ENCODE results near the gene AUP1.

DNA sequence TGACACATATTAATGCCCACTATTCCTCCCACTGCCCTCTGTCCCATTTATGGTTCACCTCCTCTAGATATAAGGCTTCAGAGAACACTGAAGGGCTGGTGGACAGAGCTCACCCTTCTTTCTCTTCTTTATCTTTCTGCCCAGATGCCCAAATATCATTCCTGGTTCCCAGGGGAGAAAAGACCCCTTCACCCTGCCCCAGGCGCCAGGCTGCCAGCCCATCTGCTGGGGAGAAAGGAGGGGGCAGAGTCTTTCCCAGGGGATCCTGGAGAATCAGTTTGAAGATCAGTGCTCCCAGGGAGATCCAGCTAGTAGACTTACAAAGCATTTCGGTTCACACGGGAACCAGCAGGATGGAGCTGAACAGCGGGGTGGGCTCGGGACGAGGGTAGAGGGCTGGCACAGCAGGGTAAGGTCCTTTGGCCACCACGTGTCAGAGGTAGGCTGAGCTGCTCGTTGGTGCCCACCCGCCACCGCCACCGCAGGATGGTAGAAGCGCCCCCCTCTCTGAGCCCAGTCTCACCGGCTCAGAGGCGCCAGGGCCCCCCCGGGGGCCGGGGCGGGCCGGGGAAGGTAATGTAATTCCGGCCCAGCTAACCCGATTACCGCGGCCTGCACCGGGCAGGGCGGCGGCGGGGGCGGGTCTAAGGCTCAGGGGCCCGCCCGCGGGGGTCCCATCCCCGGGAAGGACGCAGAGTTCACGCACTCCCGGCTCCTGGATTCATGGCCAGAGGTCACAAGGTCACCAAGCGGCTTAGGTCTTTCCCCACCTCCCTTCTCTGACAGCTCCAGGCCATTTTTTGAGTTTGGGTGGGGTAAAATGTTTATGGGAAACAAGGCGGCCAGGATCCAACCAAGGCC, 16.5 kb downstream of the AUP1 start:
- no peak for TF ChIP-seq EZH2 (IDR thresholded peaks at IDR 0.05; ENCODE audit: low read length, missing control alignments)
- TF ChIP-seq, protein P1, sequence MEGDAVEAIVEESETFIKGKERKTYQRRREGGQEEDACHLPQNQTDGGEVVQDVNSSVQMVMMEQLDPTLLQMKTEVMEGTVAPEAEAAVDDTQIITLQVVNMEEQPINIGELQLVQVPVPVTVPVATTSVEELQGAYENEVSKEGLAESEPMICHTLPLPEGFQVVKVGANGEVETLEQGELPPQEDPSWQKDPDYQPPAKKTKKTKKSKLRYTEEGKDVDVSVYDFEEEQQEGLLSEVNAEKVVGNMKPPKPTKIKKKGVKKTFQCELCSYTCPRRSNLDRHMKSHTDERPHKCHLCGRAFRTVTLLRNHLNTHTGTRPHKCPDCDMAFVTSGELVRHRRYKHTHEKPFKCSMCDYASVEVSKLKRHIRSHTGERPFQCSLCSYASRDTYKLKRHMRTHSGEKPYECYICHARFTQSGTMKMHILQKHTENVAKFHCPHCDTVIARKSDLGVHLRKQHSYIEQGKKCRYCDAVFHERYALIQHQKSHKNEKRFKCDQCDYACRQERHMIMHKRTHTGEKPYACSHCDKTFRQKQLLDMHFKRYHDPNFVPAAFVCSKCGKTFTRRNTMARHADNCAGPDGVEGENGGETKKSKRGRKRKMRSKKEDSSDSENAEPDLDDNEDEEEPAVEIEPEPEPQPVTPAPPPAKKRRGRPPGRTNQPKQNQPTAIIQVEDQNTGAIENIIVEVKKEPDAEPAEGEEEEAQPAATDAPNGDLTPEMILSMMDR (conservative IDR thresholded peaks at IDR 0.05 in 1 of 2, IDR thresholded peaks at IDR 0.05 in 1 of 2; ENCODE audit: low read depth in 1 of 2, low read length in 2 of 2), result no peak
